Measurements from ENCODE around the gene C11orf68.

The C11orf68 gene

DNA sequence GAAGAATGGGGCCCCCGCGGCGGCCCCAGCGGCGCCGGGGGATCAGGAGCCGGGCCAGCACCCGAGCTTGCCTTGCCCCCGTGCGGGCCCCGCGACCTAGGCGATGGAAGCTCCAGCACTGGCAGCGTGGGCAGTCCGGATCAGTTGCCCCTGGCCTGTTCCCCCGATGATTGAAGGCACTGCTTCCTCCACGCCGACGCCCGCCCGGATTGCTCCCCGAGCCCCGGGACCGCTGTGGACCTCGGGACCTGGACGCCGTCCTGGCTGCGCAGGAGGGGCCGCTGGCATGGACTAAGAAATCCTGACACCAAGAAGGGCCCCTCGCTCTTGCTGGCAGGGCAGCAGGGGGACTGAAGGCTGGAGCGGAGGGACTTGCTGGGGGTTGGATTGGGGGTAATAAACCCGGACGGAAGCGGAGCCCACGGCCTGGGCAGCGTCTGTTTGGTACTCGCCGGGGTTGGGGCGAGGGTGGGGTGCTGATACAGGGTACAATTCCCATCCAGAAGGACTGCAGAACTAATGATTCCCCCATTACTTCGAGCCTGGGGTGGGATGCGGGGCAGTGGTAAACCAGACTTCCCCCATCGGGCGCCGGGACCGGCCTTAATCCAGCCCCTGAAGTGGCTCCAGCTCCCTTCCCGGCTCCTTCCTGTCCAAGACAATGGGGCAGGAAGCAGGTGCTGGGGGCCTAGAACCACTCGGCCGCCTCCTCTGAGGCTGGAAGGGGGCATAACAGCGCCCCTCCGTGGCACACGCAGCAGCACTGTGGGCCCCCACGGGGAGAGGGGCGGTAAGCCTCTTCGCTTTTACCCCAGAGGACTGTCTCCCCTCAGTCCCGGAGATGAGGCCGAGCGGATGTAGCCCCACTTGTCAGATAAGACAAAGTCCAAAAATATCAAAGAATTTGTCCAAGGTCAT, 27.4 kb downstream of the C11orf68 start:
- H3K4me1 ChIP-seq (ENCODE audit: control insufficient read depth in 2 of 2, insufficient read depth in 1 of 2, low read depth in 1 of 2, low read length in 2 of 2) = peaks cover 24 to 27% of the 10 kb centered on the region in 2 donors
- H3K4ac ChIP-seq (ENCODE audit: low read length) = peak overlapping the region; percentile 80
- peak overlapping the region; percentile 89 for H2BK5ac ChIP-seq (ENCODE audit: low read length)
- peak overlapping the region; percentile 100 for H3K4me2 ChIP-seq (ENCODE audit: insufficient read depth, low read length, poor library complexity, severe bottlenecking)
- H3K27me3 ChIP-seq (ENCODE audit: control insufficient read depth in 3 of 3, insufficient read depth in 3 of 3, low read depth in 1 of 3, low read length in 3 of 3) = peaks cover 0 to 15% (median 0%) of the 10 kb centered on the region in 3 experiments
- H3K27ac ChIP-seq (replicated peaks; ENCODE audit: low read length) = no peak overlapping the region
- peak overlapping the region; percentile 96 for H3K9ac ChIP-seq (ENCODE audit: low read depth, low read length, poor library complexity)
- H3K9me3 ChIP-seq (replicated peaks in 1 of 2; ENCODE audit: control insufficient read depth in 2 of 2, insufficient read depth in 1 of 2, low read depth in 1 of 2, low read length in 2 of 2) = no peaks in the 10 kb centered on the region
- H3K79me1 ChIP-seq (ENCODE audit: low read depth, low read length) = peaks cover 3% of the 10 kb centered on the region
- peak overlapping the region; percentile 94 for H3K23ac ChIP-seq (ENCODE audit: low read depth, low read length, poor library complexity)
- peak overlapping the region; percentile 97 for H2AK5ac ChIP-seq (ENCODE audit: low read depth, low read length)
- peak overlapping the region; percentile 98 for H3K18ac ChIP-seq (ENCODE audit: low read length)
- WGBS, 2 donors (ENCODE audit: extremely low coverage in 2 of 2, insufficient read length in 2 of 2, insufficient replicate concordance in 1 of 2) = no CpG with 5 or more reads among the region's 57 CpGs
- DNase-seq (ENCODE audit: low spot score) = no peak
- H3K4me3 ChIP-seq (ENCODE audit: low read length in 2 of 2) = peak overlapping the region; percentile 57 to 86
- peak overlapping the region; percentile 77 for H3K14ac ChIP-seq (ENCODE audit: low read length)
- H3K36me3 ChIP-seq (replicated peaks in 1 of 2; ENCODE audit: control insufficient read depth in 2 of 2, insufficient read depth in 2 of 2, low read length in 2 of 2) = peaks cover 4 to 6% of the 10 kb centered on the region in 2 donors
- no peak overlapping the region for H2BK120ac ChIP-seq (ENCODE audit: low read depth, low read length)
- peak overlapping the region; percentile 36 for H2BK12ac ChIP-seq (ENCODE audit: low read length)
- H4K91ac ChIP-seq (ENCODE audit: low read depth, low read length, poor library complexity) = no peak overlapping the region
- no peak overlapping the region for H4K8ac ChIP-seq (ENCODE audit: low read depth, low read length)
- H2BK15ac ChIP-seq (ENCODE audit: low read length) = peak overlapping the region; percentile 24
- H2AFZ ChIP-seq (ENCODE audit: low read length) = peak overlapping the region; percentile 90

GRCh38 chr11:65890324-65891218, 28.3 kb downstream of the C11orf68 start, which contains the start of gene CCDC85B:
Gene CCDC85B (plus strand): TSS chr11:65890673. CDS start chr11:65890784, 111 bp downstream.
- Histone ChIP-seq H3K4ac (ENCODE audit: low read length) (peak within 1 kb of the TSS; percentile 80), H3K4me3 (ENCODE audit: low read length in 2 of 2) (peak within 1 kb of the TSS; percentile 57 to 86), H3K36me3 (replicated peaks in 1 of 2; ENCODE audit: control insufficient read depth in 2 of 2, insufficient read depth in 2 of 2, low read length in 2 of 2) (peaks cover 10 to 15% of the 10 kb centered on the region in 2 donors), H4K91ac (ENCODE audit: low read depth, low read length, poor library complexity) (no peak within 1 kb of the TSS), H3K4me2 (ENCODE audit: insufficient read depth, low read length, poor library complexity, severe bottlenecking) (peak within 1 kb of the TSS; percentile 100), H2BK12ac (ENCODE audit: low read length) (peak within 1 kb of the TSS; percentile 52), H3K27ac (replicated peaks; ENCODE audit: low read length) (peak within 1 kb of the TSS; percentile 48), H3K14ac (ENCODE audit: low read length) (peak within 1 kb of the TSS; percentile 99), H2AK5ac (ENCODE audit: low read depth, low read length) (peak within 1 kb of the TSS; percentile 97), H2BK15ac (ENCODE audit: low read length) (peak within 1 kb of the TSS; percentile 42), H2AFZ (ENCODE audit: low read length) (peak within 1 kb of the TSS; percentile 90), H3K27me3 (ENCODE audit: control insufficient read depth in 3 of 3, insufficient read depth in 3 of 3, low read depth in 1 of 3, low read length in 3 of 3) (peaks cover 0 to 15% (median 0%) of the 10 kb centered on the region in 3 experiments), H2BK120ac (ENCODE audit: low read depth, low read length) (peak within 1 kb of the TSS; percentile 93), H3K9me3 (replicated peaks in 1 of 2; ENCODE audit: control insufficient read depth in 2 of 2, insufficient read depth in 1 of 2, low read depth in 1 of 2, low read length in 2 of 2) (no peaks in the 10 kb centered on the region), H3K4me1 (ENCODE audit: control insufficient read depth in 2 of 2, insufficient read depth in 1 of 2, low read depth in 1 of 2, low read length in 2 of 2) (peaks cover 24 to 27% of the 10 kb centered on the region in 2 donors), H3K79me1 (ENCODE audit: low read depth, low read length) (peaks cover 3% of the 10 kb centered on the region), H3K23ac (ENCODE audit: low read depth, low read length, poor library complexity) (peak within 1 kb of the TSS; percentile 94), H2BK5ac (ENCODE audit: low read length) (peak within 1 kb of the TSS; percentile 89), H3K18ac (ENCODE audit: low read length) (peak within 1 kb of the TSS; percentile 98), H3K9ac (ENCODE audit: low read depth, low read length, poor library complexity) (peak within 1 kb of the TSS; percentile 96), H4K8ac (ENCODE audit: low read depth, low read length) (peak within 1 kb of the TSS; percentile 85)
- peak; percentile 93 for DNase-seq (ENCODE audit: low spot score)
- WGBS, 2 donors (ENCODE audit: extremely low coverage in 2 of 2, insufficient read length in 2 of 2, insufficient replicate concordance in 1 of 2) = no CpG with 5 or more reads among the region's 94 CpGs

- WGBS, 2 donors (ENCODE audit: extremely low coverage in 2 of 2, insufficient read length in 2 of 2, insufficient replicate concordance in 1 of 2) = no CpG with 5 or more reads among the region's 57 CpGs
Observed at GRCh38 chr11:65888163-65888814, 30.6 kb downstream of the C11orf68 start, which contains the start of gene FIBP. Gene FIBP (minus strand): TSS chr11:65888471. CDS start chr11:65888418, 53 bp downstream.

More at GRCh38 chr11:65888163-65888814, 30.6 kb downstream of the C11orf68 start, which contains the start of gene FIBP:
- Histone ChIP-seq H3K27ac (replicated peaks; ENCODE audit: low read length) (peak within 1 kb of the TSS; percentile 95), H2BK15ac (ENCODE audit: low read length) (peak within 1 kb of the TSS; percentile 40), H2BK12ac (ENCODE audit: low read length) (no peak within 1 kb of the TSS), H2AK5ac (ENCODE audit: low read depth, low read length) (peak within 1 kb of the TSS; percentile 36), H3K23ac (ENCODE audit: low read depth, low read length, poor library complexity) (peak within 1 kb of the TSS; percentile 99), H2AFZ (ENCODE audit: low read length) (peak within 1 kb of the TSS; percentile 94), H3K9ac (ENCODE audit: low read depth, low read length, poor library complexity) (peak within 1 kb of the TSS; percentile 95), H3K14ac (ENCODE audit: low read length) (peak within 1 kb of the TSS; percentile 1), H3K4me1 (ENCODE audit: control insufficient read depth in 2 of 2, insufficient read depth in 1 of 2, low read depth in 1 of 2, low read length in 2 of 2) (peaks cover 24 to 29% of the 10 kb centered on the region in 2 donors), H3K36me3 (replicated peaks in 1 of 2; ENCODE audit: control insufficient read depth in 2 of 2, insufficient read depth in 2 of 2, low read length in 2 of 2) (peaks cover 26 to 36% of the 10 kb centered on the region in 2 donors), H4K8ac (ENCODE audit: low read depth, low read length) (no peak within 1 kb of the TSS), H3K27me3 (ENCODE audit: control insufficient read depth in 3 of 3, insufficient read depth in 3 of 3, low read depth in 1 of 3, low read length in 3 of 3) (peaks cover 0 to 15% (median 0%) of the 10 kb centered on the region in 3 experiments), H2BK5ac (ENCODE audit: low read length) (peak within 1 kb of the TSS; percentile 96), H3K4me2 (ENCODE audit: insufficient read depth, low read length, poor library complexity, severe bottlenecking) (peak within 1 kb of the TSS; percentile 97), H3K4ac (ENCODE audit: low read length) (peak within 1 kb of the TSS; percentile 8), H3K18ac (ENCODE audit: low read length) (peak within 1 kb of the TSS; percentile 97), H3K4me3 (ENCODE audit: low read length in 2 of 2) (peak within 1 kb of the TSS; percentile 93 to 95), H3K79me1 (ENCODE audit: low read depth, low read length) (peaks cover 3% of the 10 kb centered on the region), H2BK120ac (ENCODE audit: low read depth, low read length) (no peak within 1 kb of the TSS), H4K91ac (ENCODE audit: low read depth, low read length, poor library complexity) (no peak within 1 kb of the TSS), H3K9me3 (replicated peaks in 1 of 2; ENCODE audit: control insufficient read depth in 2 of 2, insufficient read depth in 1 of 2, low read depth in 1 of 2, low read length in 2 of 2) (no peaks in the 10 kb centered on the region)
- peak; percentile 97 for DNase-seq (ENCODE audit: low spot score)
